Type B pancreatic cell (in vitro differentiated cells): ENCODE measurements around the gene PIWIL4. TPM values are rescaled to one million over a fixed set of nuclear protein-coding genes. Genes with fewer than 3 reads are reported as not detected.

Experiments
- DNase-seq: peaks from one replicate; pipeline ENCODE4 v3.0.0; 2021; ENCODE audit warnings: mixed read lengths; ENCODE audit not compliant: unreplicated experiment; ENCODE audit errors: extremely low spot score
- H3K27ac Mint-ChIP-seq: 2 replicates; pipeline ENCODE4 v1.8.0; 2021; ENCODE audit warnings: mild to moderate bottlenecking, mixed read lengths
- H3K27me3 Mint-ChIP-seq: 2 replicates; pipeline ENCODE4 v1.8.0; 2021; ENCODE audit warnings: mixed read lengths
- H3K36me3 Mint-ChIP-seq: 2 replicates; pipeline ENCODE4 v1.8.0; 2021; ENCODE audit warnings: mixed read lengths
- H3K4me1 Mint-ChIP-seq: one replicate; pipeline ENCODE4 v1.8.0; 2021; ENCODE audit warnings: mixed read lengths; ENCODE audit not compliant: unreplicated experiment
- H3K4me3 Mint-ChIP-seq: 2 replicates; pipeline ENCODE4 v1.8.0; 2021; ENCODE audit warnings: mild to moderate bottlenecking, mixed read lengths
- H3K9me3 Mint-ChIP-seq: 2 replicates; pipeline ENCODE4 v1.8.0; 2021; ENCODE audit warnings: mixed read lengths
- total RNA-seq: library from RNA; stranded (reverse); gene quantifications from 2 replicates; pipeline ENCODE4 v1.2.1, GENCODE V29; 2021; ENCODE audit warnings: low replicate concordance
- TF ChIP-seq, protein P1 (sequence below): fragments of 200-600 bp; sonication (generic); conservative IDR thresholded peaks from 2 replicates; pipeline ENCODE4 v1.5.0; 2021; ENCODE audit warnings: antibody characterized with exemption, mild to moderate bottlenecking

The PIWIL4 gene
- total RNA-seq, 1 donor from 2014 or later = 4.2 TPM

DNA sequence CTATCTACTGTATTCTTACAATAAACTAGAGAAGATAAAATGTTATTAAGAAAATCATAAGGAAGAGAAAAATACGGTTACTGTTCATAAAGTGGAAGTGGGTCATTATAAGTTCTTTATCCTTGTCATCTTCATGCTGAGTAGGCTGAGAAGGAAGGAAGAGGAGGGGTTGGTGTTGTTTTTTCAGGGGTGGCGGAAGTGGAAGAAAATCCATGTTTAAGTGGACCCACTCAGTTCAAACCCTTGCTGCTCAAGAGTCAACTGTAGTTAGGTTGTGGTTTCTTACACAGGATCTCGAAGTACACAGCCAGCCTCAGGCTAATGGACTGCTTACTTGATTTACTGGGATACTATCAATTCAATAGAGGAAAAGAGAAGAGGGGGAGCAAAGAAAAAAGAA lies 63.1 kb downstream of the PIWIL4 start:
- peaks cover 5% of the 10 kb centered on the region for H3K36me3 Mint-ChIP-seq
- TF ChIP-seq, protein P1, sequence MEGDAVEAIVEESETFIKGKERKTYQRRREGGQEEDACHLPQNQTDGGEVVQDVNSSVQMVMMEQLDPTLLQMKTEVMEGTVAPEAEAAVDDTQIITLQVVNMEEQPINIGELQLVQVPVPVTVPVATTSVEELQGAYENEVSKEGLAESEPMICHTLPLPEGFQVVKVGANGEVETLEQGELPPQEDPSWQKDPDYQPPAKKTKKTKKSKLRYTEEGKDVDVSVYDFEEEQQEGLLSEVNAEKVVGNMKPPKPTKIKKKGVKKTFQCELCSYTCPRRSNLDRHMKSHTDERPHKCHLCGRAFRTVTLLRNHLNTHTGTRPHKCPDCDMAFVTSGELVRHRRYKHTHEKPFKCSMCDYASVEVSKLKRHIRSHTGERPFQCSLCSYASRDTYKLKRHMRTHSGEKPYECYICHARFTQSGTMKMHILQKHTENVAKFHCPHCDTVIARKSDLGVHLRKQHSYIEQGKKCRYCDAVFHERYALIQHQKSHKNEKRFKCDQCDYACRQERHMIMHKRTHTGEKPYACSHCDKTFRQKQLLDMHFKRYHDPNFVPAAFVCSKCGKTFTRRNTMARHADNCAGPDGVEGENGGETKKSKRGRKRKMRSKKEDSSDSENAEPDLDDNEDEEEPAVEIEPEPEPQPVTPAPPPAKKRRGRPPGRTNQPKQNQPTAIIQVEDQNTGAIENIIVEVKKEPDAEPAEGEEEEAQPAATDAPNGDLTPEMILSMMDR = no peak
- no peak overlapping the region for H3K4me3 Mint-ChIP-seq
- H3K4me1 Mint-ChIP-seq = no peaks in the 10 kb centered on the region
- peaks cover 12% of the 10 kb centered on the region for H3K9me3 Mint-ChIP-seq
- H3K27me3 Mint-ChIP-seq = no peaks in the 10 kb centered on the region
- no peak for DNase-seq
- no peak overlapping the region for H3K27ac Mint-ChIP-seq

DNA sequence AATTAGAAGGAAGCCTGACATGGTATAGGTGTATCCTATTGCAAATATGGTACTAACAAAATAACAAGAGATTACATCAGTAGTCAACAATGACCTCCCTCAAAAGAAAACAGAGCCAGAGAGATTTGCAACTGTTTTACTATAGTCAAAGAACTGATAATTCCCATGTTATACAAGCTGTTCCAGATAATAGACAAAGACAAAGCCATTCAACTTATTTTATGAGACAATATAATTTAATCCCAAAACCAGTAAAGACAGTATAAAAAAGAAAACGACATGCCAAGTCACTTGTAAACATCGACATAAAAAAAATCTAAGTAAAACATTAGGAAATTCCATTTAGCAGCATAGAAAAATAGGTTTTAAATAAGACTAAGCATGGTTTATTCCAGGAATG lies 65.2 kb downstream of the PIWIL4 start:
- H3K4me3 Mint-ChIP-seq = no peak overlapping the region
- H3K36me3 Mint-ChIP-seq = no peaks in the 10 kb centered on the region
- no peaks in the 10 kb centered on the region for H3K4me1 Mint-ChIP-seq
- peaks cover 4% of the 10 kb centered on the region for H3K9me3 Mint-ChIP-seq
- no peak overlapping the region for H3K27ac Mint-ChIP-seq
- DNase-seq = no peak
- TF ChIP-seq, protein P1 = no peak
- no peaks in the 10 kb centered on the region for H3K27me3 Mint-ChIP-seq

DNA sequence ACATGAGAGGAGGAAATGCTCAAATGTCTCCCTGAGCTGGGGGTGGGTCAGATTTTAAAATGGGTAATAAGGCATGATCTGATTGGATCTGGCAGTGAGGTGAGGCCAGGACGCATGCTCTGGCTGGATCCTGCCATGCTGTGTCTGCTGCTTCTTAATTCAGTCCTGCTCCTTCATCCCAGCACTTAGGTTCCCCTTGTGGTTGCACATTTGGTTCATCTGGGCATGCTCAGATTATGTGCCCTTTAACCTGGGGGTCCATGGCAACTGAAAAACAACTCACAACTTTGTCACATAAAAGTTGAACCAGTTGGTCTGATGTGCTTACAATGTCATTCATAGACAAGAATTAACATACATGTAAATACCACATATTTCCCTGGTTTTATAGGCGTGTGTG lies 67.9 kb downstream of the PIWIL4 start:
- Mint-ChIP-seq H3K4me3 (no peak overlapping the region), H3K4me1 (peaks cover 6% of the 10 kb centered on the region), H3K36me3 (no peaks in the 10 kb centered on the region), H3K27ac (no peak overlapping the region), H3K27me3 (no peaks in the 10 kb centered on the region), H3K9me3 (no peaks in the 10 kb centered on the region)
- DNase-seq = no peak
- TF ChIP-seq, protein P1 = no peak

DNA sequence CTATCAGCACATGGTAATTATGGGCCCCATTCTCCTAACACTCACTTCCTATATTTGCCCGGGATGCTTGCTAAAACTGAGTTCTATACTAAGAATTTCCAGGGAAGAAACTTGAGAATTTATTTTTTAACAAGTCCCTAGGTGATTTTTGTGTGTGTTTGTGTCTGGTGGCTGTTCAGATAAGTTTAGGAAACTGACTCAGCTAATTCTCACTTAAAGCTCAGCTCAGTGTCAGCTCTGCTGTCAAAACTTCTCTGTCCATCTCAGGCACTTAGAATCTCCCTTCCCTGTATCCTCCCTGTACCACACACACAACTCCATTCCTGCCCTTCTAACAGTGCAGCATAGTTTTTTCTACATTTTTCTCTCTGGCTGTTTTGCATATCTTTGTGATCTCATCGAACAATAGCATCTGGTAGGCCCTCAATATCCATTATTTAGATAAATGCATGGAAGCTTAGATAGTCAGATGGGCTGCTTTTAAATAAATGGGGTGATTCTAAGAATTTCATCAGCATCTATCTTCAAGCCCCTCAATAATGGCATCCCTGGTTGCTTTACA lies 69.3 kb downstream of the PIWIL4 start:
- Mint-ChIP-seq H3K27ac (no peak overlapping the region), H3K9me3 (no peaks in the 10 kb centered on the region), H3K4me1 (peaks cover 6% of the 10 kb centered on the region), H3K27me3 (no peaks in the 10 kb centered on the region), H3K4me3 (no peak overlapping the region), H3K36me3 (no peaks in the 10 kb centered on the region)
- TF ChIP-seq, protein P1 = no peak
- no peak for DNase-seq

DNA sequence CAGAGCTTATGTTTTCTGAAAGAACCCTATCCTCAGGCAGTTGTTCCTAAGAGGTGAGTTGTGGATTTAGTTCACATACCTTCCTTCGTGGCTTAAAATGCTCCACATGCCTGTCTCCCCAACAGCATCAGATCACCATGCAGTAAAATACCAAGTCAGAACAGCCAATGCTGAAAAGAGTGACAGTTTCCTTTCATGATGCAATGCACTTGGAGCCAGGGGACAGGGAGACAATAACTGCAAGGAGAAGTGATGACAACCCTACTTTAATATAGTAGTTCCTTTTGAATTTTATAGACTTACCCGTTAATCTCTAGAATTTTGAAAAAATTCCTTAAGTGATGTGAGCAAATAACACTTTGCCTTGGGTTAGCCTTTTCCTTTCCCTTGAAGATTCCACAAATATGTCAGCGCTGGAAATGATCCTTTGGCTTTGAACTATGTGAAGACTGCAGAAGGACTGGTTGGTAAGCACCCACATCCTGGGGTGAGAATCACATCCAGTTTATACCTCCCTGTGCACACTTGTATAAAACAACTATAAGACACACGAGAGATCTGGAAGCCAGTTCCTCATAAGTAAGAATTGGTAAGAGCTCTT lies 71.2 kb downstream of the PIWIL4 start:
- no peak overlapping the region for H3K27ac Mint-ChIP-seq
- no peaks in the 10 kb centered on the region for H3K36me3 Mint-ChIP-seq
- TF ChIP-seq, protein P1 = no peak
- peaks cover 6% of the 10 kb centered on the region for H3K4me1 Mint-ChIP-seq
- H3K9me3 Mint-ChIP-seq = no peaks in the 10 kb centered on the region
- no peak for DNase-seq
- no peak overlapping the region for H3K4me3 Mint-ChIP-seq
- peaks cover 10% of the 10 kb centered on the region for H3K27me3 Mint-ChIP-seq
